HG03196 (cell line): ENCODE data around the gene DUT.

Experiments
- ATAC-seq: cut with Tn5 transposase; IDR thresholded peaks from one replicate; pipeline ENCODE4 v1.9.1; 2021; ENCODE audit not compliant: unreplicated experiment

DUT gene

GRCh38 chr15:48367483-48367882 is 36.3 kb downstream of the DUT start:
- ATAC-seq = no peak

GRCh38 chr15:48370460-48370859 is 39.2 kb downstream of the DUT start:
- ATAC-seq = no peak

- no peak for ATAC-seq
Observed at GRCh38 chr15:48371550-48371949, 40.3 kb downstream of the DUT start.

- ATAC-seq = no peak
Observed at GRCh38 chr15:48371961-48372360, 40.7 kb downstream of the DUT start.

GRCh38 chr15:48373821-48374451 is 42.7 kb downstream of the DUT start:
- no peak for ATAC-seq

GRCh38 chr15:48374472-48374871 is 43.2 kb downstream of the DUT start:
- ATAC-seq = no peak

GRCh38 chr15:48375767-48376166 is 44.5 kb downstream of the DUT start:
- ATAC-seq = no peak

- no peak for ATAC-seq
Observed at GRCh38 chr15:48380198-48380597, 49.0 kb downstream of the DUT start.

- ATAC-seq = no peak
Observed at GRCh38 chr15:48381861-48382260, 50.6 kb downstream of the DUT start.

- no peak for ATAC-seq
Observed at GRCh38 chr15:48383031-48383430, 51.8 kb downstream of the DUT start.

- no peak for ATAC-seq
Observed at GRCh38 chr15:48384616-48385015, 53.4 kb downstream of the DUT start.

GRCh38 chr15:48385031-48385830 is 54.0 kb downstream of the DUT start:
- ATAC-seq = no peak

- no peak for ATAC-seq
Observed at GRCh38 chr15:48388016-48388851, 57.0 kb downstream of the DUT start.

GRCh38 chr15:48388910-48389309 is 57.7 kb downstream of the DUT start:
- no peak for ATAC-seq

GRCh38 chr15:48389691-48390143 is 58.5 kb downstream of the DUT start:
- no peak for ATAC-seq

GRCh38 chr15:48391950-48392349 is 60.7 kb downstream of the DUT start:
- no peak for ATAC-seq

- ATAC-seq = no peak
Observed at GRCh38 chr15:48392356-48392755, 61.1 kb downstream of the DUT start.
